H1 (cell line): ENCODE data around the gene ZBTB24. TPM values are rescaled to one million over a fixed set of nuclear protein-coding genes. Genes with fewer than 3 reads are reported as not detected.

Source experiments
- CTCF ChIA-PET: fragments of 300-600 bp; sonication (Branson Sonifier 250); formaldehyde crosslinking; loops from one replicate; lab custom pipeline; 2021; ENCODE audit not compliant: partially characterized antibody; lab: Charles Lee
- POLR2A ChIA-PET: fragments of 300-600 bp; sonication (Branson Sonifier 250); formaldehyde crosslinking; loops from one replicate; lab custom pipeline; 2021; ENCODE audit warnings: inconsistent platforms; ENCODE audit not compliant: partially characterized antibody; lab: Charles Lee
- DNase-seq, 2 experiments: peaks; one replicate each; pipeline versions ENCODE4 v3.0.0 to v3.0.0-alpha.2; 2010 to 2022; ENCODE audit warnings: low spot score in 2 of 2, low read depth in 1 of 2, mixed read lengths in 1 of 2
- FAIRE-seq: peaks from 2 replicates; lab custom pipeline; 2011; peaks lifted over from hg19 to GRCh38; lab: Jason Lieb, UNC
- H2AFZ ChIP-seq: 2 replicates; pipeline ENCODE4 v1.8.1; 2012; ENCODE audit warnings: low read length, inconsistent platforms
- H2AK5ac ChIP-seq: 2 replicates; pipeline ENCODE4 v1.6.1; 2013; ENCODE audit warnings: low read depth, low read length
- H2BK120ac ChIP-seq: replicated peaks from 2 replicates; pipeline ENCODE3; 2013; ENCODE audit warnings: low read depth, low read length, inconsistent platforms
- H2BK12ac ChIP-seq: 2 replicates; pipeline ENCODE4 v1.6.1; 2013; ENCODE audit warnings: low read depth, low read length
- H2BK15ac ChIP-seq: 2 replicates; pipeline ENCODE4 v1.6.1; 2013; ENCODE audit warnings: low read length
- H2BK20ac ChIP-seq: 2 replicates; pipeline ENCODE4 v1.6.1; 2013; ENCODE audit warnings: low read length
- H2BK5ac ChIP-seq: 2 replicates; pipeline ENCODE4 v1.6.1; 2013; ENCODE audit warnings: low read depth, low read length
- H3K14ac ChIP-seq: 2 replicates; pipeline ENCODE4 v1.6.1; 2013; ENCODE audit warnings: inconsistent platforms; ENCODE audit not compliant: insufficient read length
- H3K18ac ChIP-seq: 2 replicates; pipeline ENCODE4 v1.6.1; 2013; ENCODE audit warnings: low read length; ENCODE audit errors: extremely low read depth
- H3K23ac ChIP-seq: 2 replicates; pipeline ENCODE4 v1.6.1; 2013; ENCODE audit warnings: inconsistent platforms; ENCODE audit not compliant: insufficient read length
- H3K23me2 ChIP-seq: 2 replicates; pipeline ENCODE4 v1.6.1; 2013; ENCODE audit warnings: low read depth, low read length
- H3K27ac ChIP-seq: 2 replicates; pipeline ENCODE4 v1.6.1; 2011; ENCODE audit warnings: low read depth, low read length, inconsistent platforms
- H3K27me3 ChIP-seq, 4 experiments: replicated peaks in 1 of 4; 1 replicate in 1 of 4; 2 replicates in 3 of 4; pipeline versions ENCODE4 v1.6.1 to v1.8.1; 2011 to 2013; ENCODE audit warnings: low read length in 3 of 4, mild to moderate bottlenecking in 3 of 4, inconsistent platforms in 2 of 4, mixed read lengths in 2 of 4, moderate library complexity in 1 of 4; ENCODE audit not compliant: control insufficient read depth in 3 of 4, insufficient read depth in 3 of 4; ENCODE audit errors: extremely low read depth in 1 of 4
- H3K36me3 ChIP-seq, 4 experiments: 2 replicates each; pipeline versions ENCODE4 v1.6.1 to v1.8.1; 2011 to 2013; ENCODE audit warnings: mild to moderate bottlenecking in 4 of 4, low read length in 3 of 4, moderate library complexity in 2 of 4, control low read depth in 1 of 4, inconsistent platforms in 1 of 4; ENCODE audit not compliant: insufficient read depth in 4 of 4, control insufficient read depth in 2 of 4
- H3K4ac ChIP-seq: replicated peaks from 2 replicates; pipeline ENCODE3; 2013; ENCODE audit warnings: low read length, low read depth, mixed read lengths, inconsistent platforms; ENCODE audit not compliant: insufficient read length
- H3K4me1 ChIP-seq, 4 experiments: replicated peaks in 1 of 4; 1 replicate in 1 of 4; 2 replicates in 3 of 4; pipeline versions ENCODE4 v1.6.1 to v1.8.1; 2011 to 2013; ENCODE audit warnings: low read length in 3 of 4, inconsistent platforms in 2 of 4, mixed read lengths in 1 of 4; ENCODE audit not compliant: insufficient read depth in 4 of 4, control insufficient read depth in 3 of 4
- H3K4me2 ChIP-seq, 2 experiments: 2 replicates each; pipeline versions ENCODE4 v1.6.1 to v1.8.1; 2011 to 2013; ENCODE audit warnings: low read depth in 2 of 2, low read length in 2 of 2, control low read depth in 1 of 2, inconsistent platforms in 1 of 2, mild to moderate bottlenecking in 1 of 2; ENCODE audit not compliant: insufficient read depth in 1 of 2
- H3K4me3 ChIP-seq, 4 experiments: fragments of 200-600, 300-600 bp in 1 of 4; sonication (generic), shearing (Covaris generic), sonication (Bioruptor Twin) in 1 of 4; 2 replicates each; pipeline versions ENCODE4 v1.5.1 to v1.8.1; 2011 to 2016; ENCODE audit warnings: low read length in 4 of 4, low read depth in 3 of 4, control low read depth in 2 of 4, inconsistent platforms in 2 of 4, mild to moderate bottlenecking in 2 of 4, mixed read lengths in 1 of 4, moderate library complexity in 1 of 4; ENCODE audit not compliant: insufficient read depth in 2 of 4; ENCODE audit errors: extremely low read depth in 1 of 4
- H3K56ac ChIP-seq: replicated peaks from 2 replicates; pipeline ENCODE3; 2013; ENCODE audit warnings: low read depth, mild to moderate bottlenecking, mixed read lengths, low read length, inconsistent platforms; ENCODE audit not compliant: insufficient read length
- H3K79me1 ChIP-seq: 2 replicates; pipeline ENCODE4 v1.6.1; 2013; ENCODE audit warnings: low read depth, low read length, control low read depth
- H3K79me2 ChIP-seq, 2 experiments: 2 replicates each; pipeline versions ENCODE4 v1.6.1 to v1.8.1; 2012 to 2013; ENCODE audit warnings: low read length in 2 of 2, mild to moderate bottlenecking in 2 of 2, inconsistent platforms in 1 of 2; ENCODE audit not compliant: insufficient read depth in 2 of 2, control insufficient read depth in 1 of 2
- H3K9ac ChIP-seq, 4 experiments: replicated peaks in 1 of 4; 1 replicate in 1 of 4; 2 replicates in 3 of 4; pipeline versions ENCODE4 v1.6.1 to v1.8.1; 2011 to 2013; ENCODE audit warnings: low read depth in 3 of 4, low read length in 3 of 4, control low read depth in 2 of 4, mild to moderate bottlenecking in 2 of 4, moderate library complexity in 2 of 4, inconsistent platforms in 1 of 4; ENCODE audit errors: extremely low read depth in 1 of 4
- H3K9me3 ChIP-seq, 2 experiments: 2 replicates each; pipeline versions ENCODE4 v1.6.1 to v1.8.1; 2012 to 2013; ENCODE audit warnings: mild to moderate bottlenecking in 2 of 2, moderate library complexity in 2 of 2, control low read depth in 1 of 2, inconsistent platforms in 1 of 2, low read depth in 1 of 2, low read length in 1 of 2, mixed read lengths in 1 of 2; ENCODE audit not compliant: insufficient read depth in 2 of 2
- H4K20me1 ChIP-seq, 2 experiments: replicated peaks in 1 of 2; 2 replicates each; pipeline versions ENCODE3 to v1.8.1; 2011 to 2013; ENCODE audit warnings: inconsistent platforms in 2 of 2, low read length in 2 of 2, mild to moderate bottlenecking in 1 of 2; ENCODE audit not compliant: insufficient read depth in 2 of 2, control insufficient read depth in 1 of 2
- H4K5ac ChIP-seq: 2 replicates; pipeline ENCODE4 v1.6.1; 2013; ENCODE audit warnings: low read length, low read depth, mixed read lengths, inconsistent platforms; ENCODE audit not compliant: insufficient read length
- H4K8ac ChIP-seq: 2 replicates; pipeline ENCODE4 v1.8.0; 2013; ENCODE audit warnings: mild to moderate bottlenecking, moderate library complexity, low read length, inconsistent platforms; ENCODE audit not compliant: insufficient read depth; ENCODE audit errors: extremely low read depth
- H4K91ac ChIP-seq: replicated peaks from 2 replicates; pipeline ENCODE3; 2013; ENCODE audit warnings: low read length, mixed read lengths, inconsistent platforms; ENCODE audit not compliant: insufficient read length
- CREB1 ChIP-seq: IDR thresholded peaks from 2 replicates; pipeline ENCODE4 v1.6.1; 2012; ENCODE audit warnings: inconsistent platforms
- WGBS, 2 experiments: shearing (Covaris generic) in 1 of 2; methylation state at CpG; one replicate each; pipeline versions ENCODE4 v1.1.6 to v1.1.7; 2013 to 2015; ENCODE audit warnings: low lambda C conversion rate in 2 of 2, mixed read lengths in 2 of 2, inconsistent platforms in 1 of 2, low coverage in 1 of 2, missing lambda C conversion rate in 1 of 2; ENCODE audit not compliant: insufficient replicate concordance in 2 of 2, insufficient coverage in 1 of 2, insufficient read length in 1 of 2; ENCODE audit errors: extremely low coverage in 1 of 2, missing lambda C conversion rate in 1 of 2; 5-methylcytosine and 5-hydroxymethylcytosine counted together
- polyA plus RNA-seq, 7 experiments: library from polyadenylated mRNA; depleted of rRNA in 3 of 7; stranded (reverse) in 5 of 7; unstranded in 2 of 7; fragments of >200 nt in 5 of 7; fragments of 200-250 nt in 2 of 7; gene quantifications; 1 replicate in 5 of 7; 2 replicates in 1 of 7; 4 replicates in 1 of 7; pipeline versions ENCODE4 v1.2.1 to v1.2.3, GENCODE V29; 2011 to 2013; ENCODE audit warnings: missing spikeins in 2 of 7, mixed read lengths in 2 of 7
- total RNA-seq: library from RNA; stranded (reverse); fragmentation: NEBNext Ultra II Directional; extraction: Animal tissue kit (Norgen Biotek cat#: 25700); gene quantifications from 2 replicates; pipeline ENCODE4 v1.2.1, GENCODE V29; 2021

ZBTB24 gene
- total and polyA plus RNA-seq, 2 of the 8 experiments (the other 6 are each of a cell fraction or from before 2014, with no cell fraction given): 7.5 to 21.0 TPM

GRCh38 chr6:109516929-109517328 is 33.9 kb upstream of the ZBTB24 start:
- Histone ChIP-seq H3K9ac (no peak overlapping the region), H3K4me2 (no peak overlapping the region), H3K4me1 (peaks cover 5 to 10% (median 6%) of the 10 kb centered on the region in 4 experiments; a peak in 6 of 7 replicates), H3K18ac (no peak overlapping the region), H3K23me2 (no peaks in the 10 kb centered on the region), H3K27ac (no peak overlapping the region), H3K56ac (no peak overlapping the region), H3K27me3 (no peaks in the 10 kb centered on the region), H2BK120ac (no peak overlapping the region), H3K79me2 (no peaks in the 10 kb centered on the region), H2BK12ac (no peak overlapping the region), H3K4me3 (no peak overlapping the region), H4K8ac (no peak overlapping the region), H2BK15ac (no peak overlapping the region), H3K36me3 (no peaks in the 10 kb centered on the region), H2BK5ac (no peak overlapping the region), H2BK20ac (no peak overlapping the region), H3K9me3 (no peaks in the 10 kb centered on the region), H4K5ac (no peak overlapping the region), H3K4ac (no peak overlapping the region), H3K23ac (no peak overlapping the region), H3K14ac (no peak overlapping the region), H4K91ac (no peak overlapping the region), H2AFZ (0 out of 2 replicates have a peak overlapping the region, but pooled peaks have one; percentile 52), H4K20me1 (no peaks in the 10 kb centered on the region), H2AK5ac (no peak overlapping the region), H3K79me1 (no peaks in the 10 kb centered on the region)
- no peak for TF ChIP-seq CREB1
- DNase-seq: no peak
- 57% methylated on average over 3 of the region's 3 CpGs; no CpG with 5 or more reads in 1 of the 2 experiments for WGBS, 2 experiments
- ChIA-PET POLR2A (no interaction called here), CTCF (no interaction called here)
- no peak for FAIRE-seq
